AML-193 (cell line): ENCODE results near the gene SCLY.

Experiments
- DNase-seq, 2 experiments: peaks; one replicate each; lab custom pipeline; 2025; lab: John Stamatoyannopoulos, UW

Gene SCLY

GRCh38 chr2:238075397-238075796 lies 14.6 kb downstream of the SCLY start:
- no peak for DNase-seq

GRCh38 chr2:238077292-238077691 lies 16.5 kb downstream of the SCLY start:
- no peak for DNase-seq

GRCh38 chr2:238079874-238080327 lies 19.1 kb downstream of the SCLY start:
- DNase-seq = no peak

DNA sequence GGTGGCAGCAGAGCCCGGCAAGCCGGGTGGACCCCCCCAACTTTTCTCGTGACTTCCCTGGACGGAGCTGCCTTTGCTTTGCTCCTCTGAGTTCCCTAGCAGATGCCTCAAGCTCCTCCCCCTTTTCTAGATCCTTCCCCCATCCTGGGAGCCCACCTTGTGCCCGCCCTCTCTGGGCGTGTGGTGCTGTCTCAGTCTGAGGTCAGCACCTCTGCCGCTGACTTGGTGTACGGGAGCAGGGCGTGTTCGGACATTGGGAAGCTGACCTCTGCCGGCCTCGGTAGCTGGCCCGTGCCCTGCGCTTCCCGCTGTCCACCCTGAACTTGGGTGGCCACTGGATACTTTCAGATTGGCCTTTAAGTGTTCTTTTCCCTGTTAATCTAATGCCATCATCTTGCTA lies 19.7 kb downstream of the SCLY start:
- no peak for DNase-seq

GRCh38 chr2:238081150-238081549 lies 20.3 kb downstream of the SCLY start:
- DNase-seq = no peak

- no peak for DNase-seq
These were observed 20.8 kb downstream of the SCLY start for GRCh38 chr2:238081561-238081960.

DNA sequence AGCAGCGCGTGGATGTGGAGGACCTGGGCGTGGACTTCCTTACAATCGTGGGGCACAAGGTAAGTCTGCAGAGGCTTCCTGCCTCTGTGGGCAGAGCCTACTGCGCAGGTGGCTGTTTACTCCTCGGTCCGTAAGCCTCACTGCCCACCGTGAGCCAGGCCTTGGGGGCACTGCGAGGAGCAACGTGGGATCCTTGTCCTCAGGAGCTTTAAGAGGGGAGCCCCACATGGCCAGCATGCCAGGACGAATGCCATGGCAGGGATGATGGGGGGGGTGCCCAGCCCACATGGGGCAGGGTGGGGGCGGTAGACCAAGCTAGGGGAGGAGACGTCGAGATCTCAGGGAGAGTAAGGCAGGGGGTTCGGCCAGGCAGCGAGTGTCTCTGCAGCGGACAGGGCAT lies 21.4 kb downstream of the SCLY start:
- DNase-seq = no peak

DNA sequence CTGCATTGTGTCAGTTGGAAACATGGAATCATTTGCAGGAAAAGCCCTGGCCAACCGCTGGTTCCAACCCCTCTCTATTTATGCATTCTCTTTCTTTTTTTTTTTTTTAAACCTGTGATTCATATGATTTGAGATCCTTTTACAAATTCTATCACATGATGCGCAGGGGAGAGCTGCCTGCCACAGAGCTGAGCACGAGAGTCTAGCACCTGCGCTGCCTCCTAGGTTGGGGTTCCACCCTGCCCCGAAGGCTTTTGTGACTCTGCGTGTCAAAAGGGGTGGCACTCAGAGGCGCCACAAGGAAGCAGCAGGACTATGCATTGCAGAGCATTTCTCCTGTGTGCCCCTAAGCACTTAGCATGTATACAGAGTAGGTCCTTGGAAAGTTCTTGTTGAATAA lies 22.0 kb downstream of the SCLY start:
- no peak for DNase-seq

DNA sequence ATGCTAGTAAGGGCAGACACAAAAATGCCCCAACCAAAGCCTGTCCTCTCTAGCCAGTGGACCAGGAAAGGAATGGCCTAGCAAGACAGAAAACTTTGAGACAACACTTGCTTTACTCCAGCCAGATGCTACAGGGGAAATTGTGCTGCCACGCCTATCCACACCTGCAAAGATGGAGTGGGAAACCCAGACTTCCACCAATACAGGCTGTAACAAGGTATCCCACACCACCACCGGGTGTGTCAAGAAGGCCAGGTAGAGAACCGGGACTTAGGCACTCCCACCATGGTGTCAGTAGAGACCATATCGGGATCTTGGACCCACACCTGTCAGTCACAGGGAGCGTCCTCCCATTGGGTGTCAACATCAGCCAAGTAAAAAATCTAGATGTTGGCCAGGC lies 23.1 kb downstream of the SCLY start:
- DNase-seq = no peak

GRCh38 chr2:238084761-238085160 lies 24.0 kb downstream of the SCLY start:
- no peak for DNase-seq

DNA sequence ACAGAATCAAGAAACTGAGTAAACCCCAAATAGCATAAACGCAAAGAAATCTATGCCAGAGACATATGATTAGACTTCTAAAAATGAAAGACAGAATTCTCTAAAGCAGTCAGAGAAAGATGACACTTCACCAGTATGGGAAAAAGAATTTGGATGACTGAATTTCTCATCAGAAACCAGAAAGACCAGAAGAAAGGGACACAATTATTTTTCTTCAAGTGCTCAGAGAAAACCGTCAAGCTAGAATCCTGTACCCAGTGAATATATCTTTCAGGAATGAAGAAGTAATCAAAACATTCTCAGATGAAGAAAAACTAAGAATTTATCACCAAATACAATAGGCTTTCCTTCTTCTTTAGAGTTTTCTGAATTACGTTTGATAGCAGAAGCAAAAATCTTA lies 25.1 kb downstream of the SCLY start:
- no peak for DNase-seq

GRCh38 chr2:238087211-238087610 lies 26.4 kb downstream of the SCLY start:
- peak; percentile 26 to 27 for DNase-seq

DNA sequence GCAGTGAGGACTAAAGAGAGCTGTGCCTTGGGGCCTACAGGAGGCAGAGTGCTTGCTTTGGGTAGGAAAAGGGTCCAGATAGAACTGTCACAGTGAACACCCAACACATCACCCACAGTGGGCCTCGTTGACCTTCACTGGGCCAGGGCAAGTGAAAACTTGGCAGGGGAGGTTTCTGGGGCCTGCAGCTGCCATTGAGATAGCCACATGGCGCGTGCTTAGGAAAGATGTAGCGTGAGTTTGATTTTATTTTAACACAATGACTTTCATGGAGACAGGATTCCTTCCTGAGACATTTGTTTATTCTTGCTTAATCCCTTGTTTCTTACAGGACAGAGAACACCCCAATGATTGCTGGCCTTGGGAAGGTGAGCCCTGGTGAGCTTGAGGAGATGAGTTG lies 30.1 kb downstream of the SCLY start:
- DNase-seq = no peak

- no peak for DNase-seq
These were observed 30.7 kb downstream of the SCLY start for GRCh38 chr2:238091436-238092060.

- no peak for DNase-seq
These were observed 31.8 kb downstream of the SCLY start for GRCh38 chr2:238092486-238093035.

DNA sequence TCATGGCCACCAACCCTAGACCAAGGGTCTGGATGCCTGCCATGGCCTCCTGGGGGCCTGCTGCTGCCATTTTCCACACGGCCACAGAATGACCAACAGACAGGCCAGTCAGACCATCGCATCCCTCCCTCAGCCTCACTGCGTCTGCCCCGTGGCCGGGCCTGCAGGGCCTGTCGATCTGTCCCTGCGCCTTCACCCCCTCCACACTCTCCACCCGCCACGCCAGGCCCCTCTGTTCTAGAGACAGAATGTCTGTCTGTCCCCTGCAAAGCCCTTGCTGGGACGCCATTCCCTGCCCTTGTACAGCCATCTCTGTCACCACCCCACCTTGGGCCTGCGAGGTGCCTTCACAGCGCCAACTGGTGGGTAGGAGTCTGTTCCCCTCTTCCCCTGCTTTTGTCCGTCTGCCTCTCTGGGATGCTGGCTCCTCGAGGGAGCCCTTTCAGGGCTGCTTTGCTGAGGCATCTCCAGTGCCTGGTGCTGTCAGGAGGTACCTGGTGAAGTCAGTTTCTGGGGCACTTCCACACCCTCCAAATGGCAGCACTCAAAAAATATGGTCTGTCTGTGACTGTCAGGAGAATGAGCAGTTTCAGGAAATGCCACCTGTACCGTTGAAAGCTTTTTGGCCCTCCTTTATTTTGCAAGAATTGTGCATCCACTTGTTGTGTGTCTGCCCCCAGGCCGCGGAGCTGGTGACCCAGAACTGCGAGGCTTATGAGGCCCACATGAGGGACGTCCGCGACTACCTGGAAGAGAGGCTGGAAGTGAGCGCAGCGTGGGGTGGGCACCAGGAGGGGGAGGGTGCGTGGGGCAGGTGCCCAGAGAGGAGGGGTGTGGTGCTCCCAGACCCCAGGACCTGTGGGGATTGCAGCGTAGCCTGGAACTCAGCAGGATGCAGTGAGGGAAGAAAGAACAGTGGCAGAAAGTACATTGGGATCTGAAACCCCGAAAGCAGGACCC lies 32.7 kb downstream of the SCLY start:
- no peak for DNase-seq

GRCh38 chr2:238094438-238095022 lies 33.7 kb downstream of the SCLY start:
- DNase-seq = no peak

DNA sequence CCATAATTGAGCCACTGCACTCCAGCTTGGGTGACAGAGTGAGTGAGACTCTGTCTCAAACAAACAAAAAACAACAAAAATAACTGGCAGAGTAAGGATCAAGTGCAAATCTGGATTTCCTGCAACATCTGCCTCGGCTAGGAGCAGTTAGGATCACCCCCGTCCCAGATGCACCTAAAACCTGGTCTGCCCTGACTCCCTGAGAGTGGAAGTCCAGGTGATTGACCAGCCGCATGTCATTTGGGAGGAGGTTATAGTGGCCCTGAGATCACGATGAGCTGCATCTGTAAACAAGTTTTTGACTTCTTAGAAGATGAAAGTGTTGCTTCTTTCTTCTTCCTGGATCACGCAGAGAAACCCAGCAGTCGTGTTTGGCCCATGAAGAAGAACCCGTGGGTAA lies 34.3 kb downstream of the SCLY start:
- no peak for DNase-seq

DNA sequence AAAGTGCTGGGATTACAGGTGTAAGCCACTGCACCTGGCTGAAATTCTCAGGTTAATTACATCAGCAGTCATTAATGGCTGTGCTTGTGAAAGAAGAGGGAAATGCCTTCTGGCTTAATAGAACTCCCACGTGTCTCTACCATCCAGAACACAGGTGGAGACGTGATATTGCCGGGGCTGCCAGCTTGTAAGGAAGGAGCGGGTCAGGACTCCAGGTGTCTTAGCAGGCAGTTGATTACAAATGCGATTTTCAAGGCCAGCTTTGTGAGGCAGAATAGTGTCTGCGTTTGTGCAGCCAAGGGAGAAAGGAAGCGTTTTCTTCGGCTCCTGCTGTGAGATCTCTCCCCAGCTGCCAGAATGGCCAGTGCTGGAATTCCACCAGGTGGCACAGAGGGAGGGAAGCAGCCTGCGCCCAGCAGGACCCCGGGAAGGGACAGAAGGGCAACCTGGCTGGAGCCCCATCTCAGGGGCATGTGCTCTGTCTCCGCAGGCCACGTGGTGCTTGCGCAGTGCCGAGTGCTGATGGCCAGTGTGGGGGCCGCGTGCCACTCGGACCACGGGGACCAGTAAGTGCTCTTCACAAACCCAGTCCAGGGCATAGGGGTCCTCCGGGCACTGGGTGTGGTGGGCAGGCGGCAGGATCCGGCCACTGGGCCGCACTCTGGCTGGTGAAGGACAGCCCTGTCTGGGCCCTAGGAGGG lies 35.7 kb downstream of the SCLY start:
- DNase-seq = no peak

DNA sequence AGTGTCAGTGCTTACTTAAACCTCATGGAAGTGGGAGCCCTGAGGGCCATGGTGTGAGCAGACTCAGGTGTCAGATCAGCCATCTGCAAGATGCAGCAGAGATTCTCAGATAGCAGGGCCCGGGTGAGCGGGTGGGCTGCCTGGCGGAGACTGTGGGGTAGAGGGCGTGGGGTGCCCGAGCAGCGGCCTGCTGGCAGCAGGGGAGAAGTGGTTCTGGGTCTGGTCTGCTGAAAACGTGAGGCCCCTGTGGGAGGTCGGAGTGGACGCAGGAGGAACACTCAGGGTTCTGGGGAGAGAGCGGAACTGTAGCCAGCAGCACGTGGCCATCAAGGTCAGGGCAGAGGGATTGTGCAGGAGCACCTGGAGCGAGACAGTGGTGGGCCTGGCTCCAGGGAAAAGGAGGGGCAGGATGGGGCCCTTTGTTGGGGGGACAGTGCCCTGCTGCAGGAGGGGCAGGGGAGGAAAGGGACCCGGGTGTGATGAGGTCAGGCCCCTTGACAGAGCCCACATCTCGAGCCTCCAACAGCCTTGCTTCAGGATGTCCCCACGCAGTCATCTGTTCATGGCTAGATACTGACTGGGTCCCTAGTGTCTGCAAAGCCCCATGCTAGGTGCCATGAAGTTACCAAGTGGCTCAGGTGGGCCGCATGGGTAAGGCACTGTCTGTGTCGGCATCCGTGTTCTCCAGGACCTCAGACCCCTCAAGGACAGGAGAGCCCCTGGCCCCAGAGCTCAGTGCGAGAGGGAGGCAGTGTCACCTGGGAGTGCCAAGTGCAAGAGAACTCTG lies 36.6 kb downstream of the SCLY start:
- no peak for DNase-seq
